Endothelial cell of umbilical vein (primary cell): ENCODE results near the gene SIPA1L3.

Source experiments
- CTCF ChIP-seq, 2 donors: IDR thresholded peaks; 1 replicate in 1 of 2; 2 replicates in 1 of 2; pipeline ENCODE4 v1.5.1; 2011; ENCODE audit warnings: low read length in 2 of 2, mild to moderate bottlenecking in 2 of 2, moderate library complexity in 2 of 2, control low read depth in 1 of 2, inconsistent platforms in 1 of 2, low read depth in 1 of 2; ENCODE audit not compliant: insufficient read depth in 1 of 2; ENCODE audit errors: extremely low read depth in 1 of 2
- EZH2 ChIP-seq: IDR thresholded peaks from 2 replicates; pipeline ENCODE4 v1.6.1; 2012; ENCODE audit warnings: borderline replicate concordance, low read depth, mild to moderate bottlenecking, moderate library complexity, low read length, inconsistent platforms; ENCODE audit not compliant: severe bottlenecking
- FOS ChIP-seq: IDR thresholded peaks from 2 replicates; pipeline ENCODE4 v1.6.1; 2011; ENCODE audit warnings: mild to moderate bottlenecking, low read length, moderate library complexity, borderline replicate concordance; ENCODE audit not compliant: insufficient read depth
- GATA2 ChIP-seq: IDR thresholded peaks from 2 replicates; pipeline ENCODE4 v1.7.0; 2011; ENCODE audit warnings: low read depth, mild to moderate bottlenecking, moderate library complexity, mixed read lengths, low read length; ENCODE audit not compliant: insufficient read length, insufficient read depth
- JUN ChIP-seq: IDR thresholded peaks from 2 replicates; pipeline ENCODE4 v1.6.1; 2011; ENCODE audit warnings: borderline replicate concordance, low read depth; ENCODE audit not compliant: insufficient read length, insufficient read depth
- MAX ChIP-seq: IDR thresholded peaks from 2 replicates; pipeline ENCODE4 v1.6.1; 2011; ENCODE audit not compliant: insufficient read depth, insufficient read length
- MYC ChIP-seq: IDR thresholded peaks from one replicate; pipeline ENCODE4 v1.6.1; 2011; ENCODE audit warnings: mild to moderate bottlenecking, low read depth, low read length
- POLR2A ChIP-seq: IDR thresholded peaks from 2 replicates; pipeline ENCODE4 v1.6.1; 2012; ENCODE audit warnings: low read depth, mild to moderate bottlenecking, control low read depth, low read length
- POLR2AphosphoS5 ChIP-seq: IDR thresholded peaks from 2 replicates; pipeline ENCODE4 v1.6.1; 2012; ENCODE audit warnings: low read depth, mild to moderate bottlenecking, control low read depth, low read length, moderate library complexity; ENCODE audit not compliant: insufficient read depth

GRCh38 chr19:37907735-37908455 lies 887 bp downstream of the SIPA1L3 start:
- TF ChIP-seq POLR2A (no peak), CTCF (IDR thresholded peaks at IDR 0.05; ENCODE audit: extremely low read depth in 1 of 2, insufficient read depth in 1 of 2, low read depth in 1 of 2, low read length in 2 of 2) (no peak), JUN (no peak), POLR2AphosphoS5 (no peak), MYC (no peak), FOS (no peak), GATA2 (no peak), EZH2 (no peak), MAX (no peak)
